K562 (cell line): ENCODE data around the gene ENG. TPM values are rescaled to one million over a fixed set of nuclear protein-coding genes. Genes with fewer than 3 reads are reported as not detected.
A peak's percentile ranks its signal among the peaks of the same experiment; 100 is the strongest.

Experiments used
- AFF1 ChIP-seq, 2 experiments: fragments of 450-650 bp; IDR thresholded peaks; 2 replicates each; pipeline ENCODE4 v1.6.1; 2018; ENCODE audit warnings: mild to moderate bottlenecking in 2 of 2, low read depth in 1 of 2; ENCODE audit not compliant: partially characterized antibody in 2 of 2
- CBX2 ChIP-seq: fragments of 200-600 bp; sonication (generic); IDR thresholded peaks from one replicate; pipeline ENCODE4 v1.6.1; 2012; ENCODE audit warnings: mild to moderate bottlenecking, low read length, inconsistent platforms; ENCODE audit not compliant: insufficient read depth, poor library complexity, severe bottlenecking
- CEBPB ChIP-seq: fragments of 450-650 bp; IDR thresholded peaks from 2 replicates; pipeline ENCODE4 v1.6.1; 2016; ENCODE audit warnings: missing genetic modification characterization, missing compliant biosample characterization
- CREB3L1 ChIP-seq: fragments of 450-650 bp; IDR thresholded peaks from 2 replicates; pipeline ENCODE4 v1.6.1; 2014; ENCODE audit warnings: low read depth, mild to moderate bottlenecking, moderate library complexity, borderline replicate concordance
- DMBX1 ChIP-seq: fragments of 250-450 bp; sonication (Bioruptor Pico); IDR thresholded peaks from 2 replicates; pipeline ENCODE4 v1.8.0; 2022; ENCODE audit warnings: inconsistent platforms, mild to moderate bottlenecking, moderate library complexity, borderline replicate concordance
- GTF2E2 ChIP-seq: fragments of 200-800 bp; sonication (Bioruptor generic); IDR thresholded peaks from 2 replicates; pipeline ENCODE4 v1.6.1; 2016; ENCODE audit warnings: missing genetic modification characterization, missing compliant biosample characterization
- HBP1 ChIP-seq: fragments of 450-650 bp; formaldehyde crosslinking; IDR thresholded peaks from 2 replicates; pipeline ENCODE4 v1.4.0; 2022; ENCODE audit warnings: missing genetic modification characterization
- HES1 ChIP-seq: fragments of 450-650 bp; IDR thresholded peaks from 2 replicates; pipeline ENCODE4 v1.6.1; 2016; ENCODE audit warnings: low read depth, mild to moderate bottlenecking, moderate library complexity
- HMG20A ChIP-seq: fragments of 450-650 bp; formaldehyde crosslinking; conservative IDR thresholded peaks from 2 replicates; pipeline ENCODE4 v1.4.0; 2020; ENCODE audit warnings: mild to moderate bottlenecking, mixed read lengths
- HNRNPL ChIP-seq: fragments of 200-400 bp; formaldehyde crosslinking; IDR thresholded peaks from 2 replicates; pipeline ENCODE4 v1.6.1; 2017; ENCODE audit warnings: low read depth, mild to moderate bottlenecking, low read length
- KHSRP ChIP-seq: fragments of 450-650 bp; IDR thresholded peaks from 2 replicates; pipeline ENCODE4 v1.6.1; 2017
- NFIX ChIP-seq: fragments of 250-450 bp; sonication (Bioruptor Pico); IDR thresholded peaks from 2 replicates; pipeline ENCODE4 v1.4.0; 2020; ENCODE audit warnings: low read depth, mild to moderate bottlenecking, moderate library complexity
- POLR3A ChIP-seq: IDR thresholded peaks from 2 replicates; pipeline ENCODE4 v1.6.1; 2011; ENCODE audit warnings: borderline replicate concordance, mild to moderate bottlenecking, moderate library complexity; ENCODE audit not compliant: insufficient read length, insufficient read depth; ENCODE audit errors: extremely low read depth
- POLR3G ChIP-seq: IDR thresholded peaks from 2 replicates; pipeline ENCODE4 v1.6.1; 2011; ENCODE audit not compliant: insufficient read length, insufficient replicate concordance; ENCODE audit errors: extremely low read depth
- RCOR1 ChIP-seq, 2 experiments: IDR thresholded peaks; 2 replicates each; pipeline ENCODE4 v1.6.1; 2012; ENCODE audit warnings: low read depth in 2 of 2, low read length in 2 of 2, borderline replicate concordance in 1 of 2, improper control_type of control experiment in 1 of 2
- TCF7L2 ChIP-seq: fragments of 150-350 bp; IDR thresholded peaks from 2 replicates; pipeline ENCODE4 v1.6.1; 2016; ENCODE audit warnings: low read depth, mild to moderate bottlenecking, low read length, moderate library complexity
- U2AF1 ChIP-seq: fragments of 200-400 bp; formaldehyde crosslinking; optimal IDR thresholded peaks from 2 replicates; pipeline ENCODE3; 2017; ENCODE audit warnings: mild to moderate bottlenecking, low read depth, low read length, moderate library complexity
- ZNF511 ChIP-seq: sonication (generic); formaldehyde crosslinking; IDR thresholded peaks from 2 replicates; pipeline ENCODE4 v1.8.0; 2022; ENCODE audit warnings: mild to moderate bottlenecking, missing genetic modification reagents
- polyA plus RNA-seq, 8 experiments: library from polyadenylated mRNA; depleted of rRNA in 4 of 8; stranded (reverse) in 5 of 8; unstranded in 3 of 8; fragments of >200 nt; fragmentation: Nextera tagmentation in 2 of 8; fragmentation: Illumina TruSeq in 1 of 8; extraction: Ambion mirVana in 2 of 8; extraction: Trizol in 1 of 8; gene quantifications; 2 replicates each; pipeline versions ENCODE4 v1.2.1 to v1.2.3, GENCODE V29; 2011 to 2014; ENCODE audit warnings: inconsistent platforms in 1 of 8, missing spikeins in 1 of 8
- total RNA-seq, 7 experiments: library from RNA; depleted of rRNA in 6 of 7; stranded (reverse); fragments of >200 nt in 6 of 7; fragmentation: Illumina TruSeq in 2 of 7; extraction: Trizol in 2 of 7; gene quantifications; 2 replicates each; pipeline versions ENCODE4 v1.2.1 to v1.2.3, GENCODE V29; 2011 to 2021; ENCODE audit warnings: low replicate concordance in 1 of 7

Gene ENG
- total and polyA plus RNA-seq, 9 of the 15 experiments (the other 6 are each of a cell fraction or from before 2014, with no cell fraction given): 0.04 to 0.40 (median 0.14) TPM; not detected in 1

GRCh38 chr9:127802576-127803443, 51.6 kb downstream of the ENG start, which contains the start of gene FPGS (continued):
- TF ChIP-seq AFF1 (IDR thresholded peaks at IDR 0.05; ENCODE audit: low read depth in 1 of 2, partially characterized antibody in 2 of 2) (no peak), POLR3A (no peak), U2AF1 (peak; percentile 82), CEBPB (tag) (no peak), HMG20A (CRISPR knock-in tag) (no peak), NFIX (CRISPR knock-in tag) (no peak), CREB3L1 (peak; percentile 52; the same call in 1 of the 2 replicates), CBX2 (no peak), KHSRP (no peak), ZNF511 (CRISPR knock-in tag) (peak; percentile 66; the same call in 1 of the 2 replicates), RCOR1 (IDR thresholded peaks at IDR 0.05; ENCODE audit: borderline replicate concordance in 1 of 2, low read depth in 2 of 2, low read length in 2 of 2) (peak in 1 of 2 experiments; percentile 12; a peak in 1 of 4 replicates), GTF2E2 (tag) (no peak; the same call in 1 of the 2 replicates), HNRNPL (no peak), POLR3G (no peak), TCF7L2 (no peak), HES1 (no peak), DMBX1 (CRISPR knock-in tag) (no peak), HBP1 (CRISPR knock-in tag) (no peak)
